CD4-positive, alpha-beta T cell (primary cell): Measurements from ENCODE around the gene RERE. TPM values are rescaled to one million over a fixed set of nuclear protein-coding genes. Genes with fewer than 3 reads are reported as not detected.

Experiments
- ATAC-seq: fragments of 200-7000 bp; cut with Tn5 transposase; one replicate; pipeline ENCODE4 v1.10.0; 2022; ENCODE audit warnings: mild to moderate bottlenecking; ENCODE audit not compliant: poor library complexity
- CTCF ChIA-PET: fragments of 350-600 bp; sonication (Branson Sonifier 250); formaldehyde crosslinking; loops from one replicate; lab custom pipeline; 2021; ENCODE audit warnings: antibody characterized with exemption, inconsistent platforms; lab: Charles Lee
- POLR2A ChIA-PET: fragments of 350-600 bp; sonication (Branson Sonifier 250); formaldehyde crosslinking; loops from one replicate; lab custom pipeline; 2021; ENCODE audit warnings: antibody characterized with exemption, inconsistent platforms; lab: Charles Lee
- DNase-seq, 14 experiments: peaks; one replicate each; pipeline ENCODE4 v3.0.0-alpha.2; 2013 to 2020; ENCODE audit warnings: mixed read lengths in 2 of 14
- H3K27ac ChIP-seq, 2 donors: one replicate each; pipeline versions ENCODE4 v1.5.1 to v1.7.0; 2013; ENCODE audit warnings: low read length in 2 of 2, low read depth in 1 of 2, mild to moderate bottlenecking in 1 of 2
- H3K27me3 ChIP-seq, 2 experiments: 1 replicate in 1 of 2; 2 replicates in 1 of 2; pipeline versions ENCODE4 v1.6.1 to v1.7.0; 2013; ENCODE audit warnings: low read length in 2 of 2, control low read depth in 1 of 2, mild to moderate bottlenecking in 1 of 2, moderate library complexity in 1 of 2; ENCODE audit not compliant: insufficient read depth in 2 of 2, control insufficient read depth in 1 of 2
- H3K36me3 ChIP-seq: one replicate; pipeline ENCODE4 v1.6.1; 2013; ENCODE audit warnings: low read length, control low read depth; ENCODE audit not compliant: insufficient read depth
- H3K4me1 ChIP-seq: one replicate; pipeline ENCODE4 v1.6.1; 2013; ENCODE audit warnings: low read length, control low read depth; ENCODE audit not compliant: insufficient read depth
- H3K4me3 ChIP-seq: one replicate; pipeline ENCODE4 v1.5.1; 2013; ENCODE audit warnings: mild to moderate bottlenecking, low read length, moderate library complexity
- H3K9me3 ChIP-seq, 2 experiments: 1 replicate in 1 of 2; 2 replicates in 1 of 2; pipeline versions ENCODE4 v1.6.1 to v1.7.0; 2013; ENCODE audit warnings: low read length in 2 of 2, mild to moderate bottlenecking in 2 of 2, control low read depth in 1 of 2, moderate library complexity in 1 of 2; ENCODE audit not compliant: control insufficient read depth in 1 of 2, insufficient read depth in 1 of 2
- H3K27ac Mint-ChIP-seq: one replicate; pipeline ENCODE4 v1.8.0; 2020; ENCODE audit warnings: mixed read lengths
- H3K27me3 Mint-ChIP-seq: one replicate; pipeline ENCODE4 v1.8.0; 2021; ENCODE audit warnings: mixed read lengths
- H3K36me3 Mint-ChIP-seq: one replicate; pipeline ENCODE4 v1.8.0; 2021; ENCODE audit warnings: low read depth, mixed read lengths
- H3K4me1 Mint-ChIP-seq: one replicate; pipeline ENCODE4 v1.8.0; 2021; ENCODE audit warnings: low read depth, mixed read lengths
- H3K4me3 Mint-ChIP-seq: one replicate; pipeline ENCODE4 v1.8.0; 2020; ENCODE audit warnings: mild to moderate bottlenecking, mixed read lengths
- H3K9me3 Mint-ChIP-seq: one replicate; pipeline ENCODE4 v1.8.0; 2020; ENCODE audit warnings: mixed read lengths
- CTCF ChIP-seq: fragments of 200-600 bp; IDR thresholded peaks from one replicate; pipeline ENCODE4 v1.8.0; 2022; ENCODE audit warnings: antibody characterized with exemption, mild to moderate bottlenecking
- intact Hi-C, 2 experiments: fragments of 100-400 bp; cut with DNase I in 1 of 2; cut with micrococcal nuclease in 1 of 2; formaldehyde crosslinking; loops; one replicate each; pipeline versions ENCODE4 v1.15.1 to v1.9.0; 2023 to 2025; cut with DNase I, micrococcal nuclease
- microRNA-seq: library from miRNA; unstranded; fragments of <30 nt; microRNA quantifications from one replicate; pipeline ENCODE4 v1.2.0, GENCODE V29; 2021; ENCODE audit warnings: borderline microRNAs expressed, borderline replicate concordance
- total RNA-seq, 174 experiments: library from RNA in 2 of 174; stranded (reverse) in 2 of 174; gene quantifications; one replicate each; pipeline ENCODE4 v1.2.3 and lab custom pipeline; 2021 to 2026

Gene RERE
- total RNA-seq, 2 experiments from 2014 or later = 78.4 to 84.0 TPM

- Histone ChIP-seq H3K27me3 (peaks cover 0 to 4% of the 10 kb centered on the region in 2 experiments), H3K27ac (no peak overlapping the region), H3K36me3 (no peaks in the 10 kb centered on the region), H3K4me1 (no peaks in the 10 kb centered on the region), H3K4me3 (no peak overlapping the region), H3K9me3 (no peaks in the 10 kb centered on the region)
- TF ChIP-seq CTCF = no peak
- ATAC-seq (no peak), DNase-seq (no peak)
- intact Hi-C loops = no loop called here
- CTCF ChIA-PET = no interaction called here
- Mint-ChIP-seq H3K27me3 (peaks cover 20% of the 10 kb centered on the region), H3K36me3 (no peaks in the 10 kb centered on the region), H3K9me3 (no peaks in the 10 kb centered on the region), H3K27ac (no peak overlapping the region), H3K4me3 (no peak overlapping the region), H3K4me1 (no peaks in the 10 kb centered on the region)
- POLR2A ChIA-PET = no interaction called here
Measured at GRCh38 chr1:8303141-8303540, 514.3 kb downstream of the RERE start.

Small RNAs within 50 kb of the gene (microRNA-seq; reads per million reads assigned to microRNA genes)
- not detected for gene MIR6728

Other genes with a start within 250 kb of the RERE start
- gene ENO1, start 61.0 kb upstream of the RERE start, total RNA-seq = 100 to 1,000 TPM; 120 to 129 TPM
- gene CA6, start 128.2 kb upstream of the RERE start, total RNA-seq = under 1 TPM in 1 of 2 experiments, not detected in 1; 0.20 TPM
- not detected for gene SLC2A7, start 208.8 kb upstream of the RERE start, total RNA-seq